Measurements from ENCODE around the gene OPRPN.

GRCh38 chr4:70426789-70427188, 29.0 kb downstream of the OPRPN start:
- TF ChIP-seq, protein P1, sequence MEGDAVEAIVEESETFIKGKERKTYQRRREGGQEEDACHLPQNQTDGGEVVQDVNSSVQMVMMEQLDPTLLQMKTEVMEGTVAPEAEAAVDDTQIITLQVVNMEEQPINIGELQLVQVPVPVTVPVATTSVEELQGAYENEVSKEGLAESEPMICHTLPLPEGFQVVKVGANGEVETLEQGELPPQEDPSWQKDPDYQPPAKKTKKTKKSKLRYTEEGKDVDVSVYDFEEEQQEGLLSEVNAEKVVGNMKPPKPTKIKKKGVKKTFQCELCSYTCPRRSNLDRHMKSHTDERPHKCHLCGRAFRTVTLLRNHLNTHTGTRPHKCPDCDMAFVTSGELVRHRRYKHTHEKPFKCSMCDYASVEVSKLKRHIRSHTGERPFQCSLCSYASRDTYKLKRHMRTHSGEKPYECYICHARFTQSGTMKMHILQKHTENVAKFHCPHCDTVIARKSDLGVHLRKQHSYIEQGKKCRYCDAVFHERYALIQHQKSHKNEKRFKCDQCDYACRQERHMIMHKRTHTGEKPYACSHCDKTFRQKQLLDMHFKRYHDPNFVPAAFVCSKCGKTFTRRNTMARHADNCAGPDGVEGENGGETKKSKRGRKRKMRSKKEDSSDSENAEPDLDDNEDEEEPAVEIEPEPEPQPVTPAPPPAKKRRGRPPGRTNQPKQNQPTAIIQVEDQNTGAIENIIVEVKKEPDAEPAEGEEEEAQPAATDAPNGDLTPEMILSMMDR (IDR thresholded peaks at IDR 0.05; ENCODE audit: borderline replicate concordance, extremely low read depth, low read length, poor library complexity, severe bottlenecking), result no peak
- no peak for TF ChIP-seq EZH2 (IDR thresholded peaks at IDR 0.05; ENCODE audit: borderline replicate concordance, low read depth, low read length, severe bottlenecking)

All from DND-41 (cell line).